H9 (cell line): ENCODE results near the gene MTERF4. TPM values are rescaled to one million over a fixed set of nuclear protein-coding genes. Genes with fewer than 3 reads are reported as not detected.

ENCODE experiments used
- DNase-seq: peaks from one replicate; pipeline ENCODE4 v3.0.0-alpha.2; 2017
- H2AFZ ChIP-seq: one replicate; pipeline ENCODE4 v1.6.1; 2013; ENCODE audit warnings: mild to moderate bottlenecking, low read length, control low read depth, moderate library complexity
- H2AK5ac ChIP-seq: 2 replicates; pipeline ENCODE4 v1.6.1; 2013; ENCODE audit warnings: low read length, control low read depth, mixed read lengths; ENCODE audit not compliant: insufficient read length
- H2BK120ac ChIP-seq: one replicate; pipeline ENCODE4 v1.6.1; 2013; ENCODE audit warnings: low read depth, mild to moderate bottlenecking, low read length, control low read depth, inconsistent platforms; ENCODE audit not compliant: poor library complexity, severe bottlenecking
- H2BK12ac ChIP-seq: 2 replicates; pipeline ENCODE4 v1.6.1; 2013; ENCODE audit warnings: low read length, control low read depth, mixed read lengths, low read depth; ENCODE audit not compliant: insufficient read length
- H2BK15ac ChIP-seq: 2 replicates; pipeline ENCODE4 v1.6.1; 2013; ENCODE audit warnings: low read depth, low read length, control low read depth
- H2BK20ac ChIP-seq: one replicate; pipeline ENCODE4 v1.6.1; 2013; ENCODE audit warnings: low read depth, mild to moderate bottlenecking, low read length, control low read depth, inconsistent platforms; ENCODE audit not compliant: poor library complexity, severe bottlenecking
- H2BK5ac ChIP-seq: 2 replicates; pipeline ENCODE4 v1.6.1; 2013; ENCODE audit warnings: low read length, control low read depth, mixed read lengths; ENCODE audit not compliant: insufficient read length
- H3K14ac ChIP-seq: 2 replicates; pipeline ENCODE4 v1.6.1; 2013; ENCODE audit warnings: low read length, control low read depth; ENCODE audit not compliant: insufficient read depth
- H3K18ac ChIP-seq: 2 replicates; pipeline ENCODE4 v1.6.1; 2013; ENCODE audit warnings: low read depth, mild to moderate bottlenecking, mixed read lengths, low read length, control low read depth; ENCODE audit not compliant: insufficient read length
- H3K23ac ChIP-seq: 2 replicates; pipeline ENCODE4 v1.6.1; 2013; ENCODE audit warnings: low read length, control low read depth, mixed read lengths, low read depth; ENCODE audit not compliant: insufficient read length
- H3K23me2 ChIP-seq: 2 replicates; pipeline ENCODE4 v1.6.1; 2013; ENCODE audit warnings: low read depth, mild to moderate bottlenecking, mixed read lengths, low read length, control low read depth; ENCODE audit not compliant: insufficient read length, poor library complexity, severe bottlenecking
- H3K27ac ChIP-seq: 2 replicates; pipeline ENCODE4 v1.5.1; 2013; ENCODE audit warnings: low read length, control low read depth, mixed read lengths, low read depth; ENCODE audit not compliant: insufficient read length
- H3K27me3 ChIP-seq: 2 replicates; pipeline ENCODE4 v1.6.1; 2013; ENCODE audit warnings: low read length, control low read depth, inconsistent platforms; ENCODE audit not compliant: insufficient read depth
- H3K4ac ChIP-seq: 2 replicates; pipeline ENCODE4 v1.6.1; 2013; ENCODE audit warnings: low read depth, mild to moderate bottlenecking, control low read depth, inconsistent platforms, low read length, moderate library complexity
- H3K4me1 ChIP-seq: 2 replicates; pipeline ENCODE4 v1.6.1; 2013; ENCODE audit warnings: low read length, control low read depth, inconsistent platforms; ENCODE audit not compliant: insufficient read depth
- H3K4me2 ChIP-seq: 2 replicates; pipeline ENCODE4 v1.6.1; 2013; ENCODE audit warnings: low read length, control low read depth, mixed read lengths; ENCODE audit not compliant: insufficient read length, insufficient read depth
- H3K56ac ChIP-seq: 2 replicates; pipeline ENCODE4 v1.6.1; 2013; ENCODE audit warnings: low read depth, mild to moderate bottlenecking, mixed read lengths, low read length, control low read depth; ENCODE audit not compliant: insufficient read length
- H3K79me1 ChIP-seq: 2 replicates; pipeline ENCODE4 v1.6.1; 2013; ENCODE audit warnings: low read depth, mild to moderate bottlenecking, moderate library complexity, low read length, control low read depth, inconsistent platforms; ENCODE audit not compliant: insufficient read depth, poor library complexity, severe bottlenecking
- H3K79me2 ChIP-seq: 2 replicates; pipeline ENCODE4 v1.6.1; 2013; ENCODE audit warnings: low read length, control low read depth, inconsistent platforms; ENCODE audit not compliant: insufficient read depth
- H3K9ac ChIP-seq: 2 replicates; pipeline ENCODE4 v1.6.1; 2013; ENCODE audit warnings: low read length, control low read depth, mixed read lengths; ENCODE audit not compliant: insufficient read length; ENCODE audit errors: extremely low read depth
- H3K9me3 ChIP-seq: one replicate; pipeline ENCODE4 v1.6.1; 2013; ENCODE audit warnings: low read depth, low read length, inconsistent platforms; ENCODE audit not compliant: control insufficient read depth
- H3T11ph ChIP-seq: one replicate; pipeline ENCODE4 v1.6.1; 2013; ENCODE audit warnings: mild to moderate bottlenecking, low read length, control low read depth, inconsistent platforms
- H4K20me1 ChIP-seq: one replicate; pipeline ENCODE4 v1.6.1; 2013; ENCODE audit not compliant: control insufficient read depth, insufficient read length, insufficient read depth
- H4K5ac ChIP-seq: 2 replicates; pipeline ENCODE4 v1.6.1; 2013; ENCODE audit warnings: low read depth, mild to moderate bottlenecking, mixed read lengths, low read length, control low read depth; ENCODE audit not compliant: insufficient read length
- H4K8ac ChIP-seq: replicated peaks from 2 replicates; pipeline ENCODE4 v1.6.1; 2013; ENCODE audit warnings: low read length, control low read depth, mixed read lengths, low read depth; ENCODE audit not compliant: insufficient read length
- H4K91ac ChIP-seq: 2 replicates; pipeline ENCODE4 v1.6.1; 2013; ENCODE audit warnings: low read depth, mild to moderate bottlenecking, moderate library complexity, mixed read lengths, low read length, control low read depth; ENCODE audit not compliant: insufficient read length
- H3K27ac Mint-ChIP-seq, 3 experiments: 2 replicates in 2 of 3; 3 replicates in 1 of 3; pipeline ENCODE4 v1.8.0; 2020 to 2021; ENCODE audit warnings: mixed read lengths in 3 of 3, mild to moderate bottlenecking in 1 of 3, moderate library complexity in 1 of 3
- H3K27me3 Mint-ChIP-seq: 2 replicates; pipeline ENCODE4 v1.8.0; 2021; ENCODE audit warnings: low read depth, mild to moderate bottlenecking, moderate library complexity, mixed read lengths
- H3K36me3 Mint-ChIP-seq, 3 experiments: 2 replicates in 2 of 3; 3 replicates in 1 of 3; pipeline ENCODE4 v1.8.0; 2020 to 2021; ENCODE audit warnings: low read depth in 3 of 3, mixed read lengths in 3 of 3; ENCODE audit not compliant: insufficient read depth in 1 of 3
- H3K4me1 Mint-ChIP-seq, 2 experiments: 2 replicates each; pipeline ENCODE4 v1.8.0; 2020; ENCODE audit warnings: mixed read lengths in 2 of 2
- H3K4me3 Mint-ChIP-seq, 2 experiments: 2 replicates in 1 of 2; 3 replicates in 1 of 2; pipeline ENCODE4 v1.8.0; 2020 to 2021; ENCODE audit warnings: mild to moderate bottlenecking in 2 of 2, mixed read lengths in 2 of 2, moderate library complexity in 1 of 2
- H3K9me3 Mint-ChIP-seq, 2 experiments: 2 replicates in 1 of 2; 3 replicates in 1 of 2; pipeline ENCODE4 v1.8.0; 2020; ENCODE audit warnings: mild to moderate bottlenecking in 2 of 2, mixed read lengths in 2 of 2, moderate library complexity in 1 of 2
- CTCF ChIP-seq: fragments of 200-600 bp; sonication (generic); conservative IDR thresholded peaks from 3 replicates; pipeline ENCODE4 v1.8.0; 2021; ENCODE audit warnings: antibody characterized with exemption, mild to moderate bottlenecking
- WGBS: extraction: QIAGEN DNeasy Blood & Tissue Kit; methylation state at CpG from one replicate; pipeline ENCODE4 v1.1.7; 2013; ENCODE audit warnings: missing lambda C conversion rate, low lambda C conversion rate, mixed read lengths; ENCODE audit not compliant: insufficient read length; ENCODE audit errors: extremely low coverage; 5-methylcytosine and 5-hydroxymethylcytosine counted together
- total RNA-seq: library from RNA; stranded (reverse); gene quantifications from 2 replicates; pipeline ENCODE4 v1.2.1, GENCODE V29; 2021

MTERF4 gene
- total RNA-seq, 1 experiment from 2014 or later: 35.0 TPM

DNA sequence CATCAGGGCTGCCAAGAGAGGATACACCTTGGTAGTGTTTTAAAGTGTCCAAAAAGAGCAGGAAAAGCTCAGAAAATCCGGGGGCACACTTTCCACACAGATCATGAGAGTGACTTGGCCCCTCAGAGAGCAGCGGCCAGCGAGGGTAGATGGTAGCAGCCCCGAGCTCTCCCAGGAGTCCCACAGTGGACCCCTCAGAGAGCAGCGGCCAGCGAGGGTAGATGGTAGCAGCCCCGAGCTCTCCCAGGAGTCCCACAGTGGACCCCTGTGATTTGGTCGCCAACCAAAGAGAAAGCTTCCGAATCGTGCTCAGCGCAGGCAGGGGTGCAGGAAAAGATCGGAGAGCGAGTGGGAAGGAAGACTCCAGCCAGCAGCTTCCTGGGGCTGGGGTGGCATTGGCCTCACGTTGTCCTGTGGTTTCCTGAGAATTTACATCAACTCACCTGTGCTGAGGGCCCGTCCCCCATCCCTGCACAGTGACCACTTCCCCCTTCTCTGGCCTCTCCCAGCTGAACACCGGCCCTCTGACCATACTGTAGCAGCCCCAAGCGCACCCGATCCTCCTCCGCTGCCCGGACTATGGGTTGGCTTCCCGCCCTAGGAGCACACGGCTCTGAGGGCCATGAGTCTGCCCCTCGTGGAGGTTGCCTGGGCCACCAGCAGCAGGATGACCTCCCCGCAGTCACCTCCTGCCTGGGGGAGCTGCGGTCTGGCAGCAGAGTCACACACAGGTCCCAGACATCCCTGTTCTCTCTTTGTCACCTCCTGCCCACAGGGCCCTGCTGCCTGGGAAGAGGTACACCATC is 33.7 kb downstream of the MTERF4 start:
- Histone ChIP-seq H3K4me1 (no peaks in the 10 kb centered on the region), H3K9me3 (no peaks in the 10 kb centered on the region), H3K23me2 (no peaks in the 10 kb centered on the region), H2BK20ac (no peak overlapping the region), H2AK5ac (no peak overlapping the region), H3K27ac (no peak overlapping the region), H2AFZ (no peak overlapping the region), H3K79me1 (no peaks in the 10 kb centered on the region), H3K4ac (no peak overlapping the region), H4K5ac (no peak overlapping the region), H3K56ac (no peak overlapping the region), H3K14ac (no peak overlapping the region), H4K91ac (no peak overlapping the region), H2BK5ac (no peak overlapping the region), H4K20me1 (no peaks in the 10 kb centered on the region), H4K8ac (no peak overlapping the region), H3K4me2 (no peak overlapping the region), H3T11ph (no peak overlapping the region), H3K18ac (no peak overlapping the region), H2BK15ac (no peak overlapping the region), H3K79me2 (no peaks in the 10 kb centered on the region), H3K27me3 (no peaks in the 10 kb centered on the region), H3K9ac (no peak overlapping the region), H2BK120ac (no peak overlapping the region), H2BK12ac (no peak overlapping the region), H3K23ac (no peak overlapping the region)
- H3K4me1 Mint-ChIP-seq: peaks cover 2 to 9% of the 10 kb centered on the region in 2 experiments; a peak in 3 of 4 replicates
- DNase-seq: no peak
- H3K27me3 Mint-ChIP-seq: no peaks in the 10 kb centered on the region; the same call in 1 of the 2 replicates
- no peaks in the 10 kb centered on the region for H3K9me3 Mint-ChIP-seq
- no peak overlapping the region; a peak in 1 of 7 replicates for H3K27ac Mint-ChIP-seq
- H3K36me3 Mint-ChIP-seq: no peaks in the 10 kb centered on the region
- no CpG with 5 or more reads among the region's 25 CpGs for WGBS
- H3K4me3 Mint-ChIP-seq: no peak overlapping the region
- TF ChIP-seq CTCF: no peak
